Hippocampal formation (tissue), 2 donors: ENCODE results near the gene DLEC1.

Source experiments
- DNase-seq, 2 donors: peaks; one replicate each; lab custom pipeline; 2025; lab: John Stamatoyannopoulos, UW

Gene DLEC1

DNA sequence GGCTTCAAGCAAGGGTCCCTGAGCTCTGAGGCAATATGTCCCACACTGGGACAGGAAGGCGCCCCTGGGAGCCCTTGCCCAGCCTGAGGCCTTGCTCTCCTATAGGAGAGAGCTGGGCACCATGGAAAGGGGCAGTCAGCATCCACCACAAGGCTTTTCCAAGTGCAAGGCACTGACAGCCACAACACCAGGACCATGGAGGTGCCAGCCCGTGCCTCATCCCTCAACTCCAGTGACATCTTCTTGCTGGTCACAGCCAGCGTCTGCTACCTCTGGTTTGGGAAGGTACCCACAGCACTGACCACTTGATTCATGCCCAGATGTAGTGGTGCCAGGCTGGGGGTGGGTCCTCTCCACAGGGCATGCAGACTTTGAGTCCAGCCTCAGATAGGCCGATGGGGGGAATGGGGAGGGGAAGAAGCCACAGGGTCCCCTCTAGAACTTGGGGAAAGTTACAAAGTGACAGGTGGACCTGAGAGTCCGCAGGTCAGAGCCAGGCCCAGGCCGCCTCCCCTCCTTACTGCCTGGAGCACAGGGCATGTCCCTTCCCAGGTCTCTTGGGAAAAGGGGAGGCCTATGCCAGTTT, 36.6 kb upstream of the DLEC1 start:
- DNase-seq: no peak

DNA sequence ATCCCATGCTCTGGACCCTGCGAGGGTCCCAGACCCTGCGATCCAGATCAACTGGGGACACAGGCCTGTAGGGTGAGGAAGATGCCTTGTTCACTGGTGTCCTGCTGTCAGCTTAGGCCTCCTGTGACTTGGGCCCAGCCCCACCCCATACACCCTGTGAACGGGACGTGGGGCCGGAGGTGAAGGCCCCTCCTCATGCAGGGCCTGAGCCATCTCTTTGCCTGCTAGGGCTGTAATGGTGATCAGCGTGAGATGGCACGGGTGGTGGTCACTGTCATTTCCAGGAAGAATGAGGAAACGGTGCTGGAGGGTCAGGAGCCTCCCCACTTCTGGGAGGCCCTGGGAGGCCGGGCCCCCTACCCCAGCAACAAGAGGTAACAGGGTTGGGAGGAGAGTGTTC, 36.1 kb upstream of the DLEC1 start:
- no peak for DNase-seq

DNA sequence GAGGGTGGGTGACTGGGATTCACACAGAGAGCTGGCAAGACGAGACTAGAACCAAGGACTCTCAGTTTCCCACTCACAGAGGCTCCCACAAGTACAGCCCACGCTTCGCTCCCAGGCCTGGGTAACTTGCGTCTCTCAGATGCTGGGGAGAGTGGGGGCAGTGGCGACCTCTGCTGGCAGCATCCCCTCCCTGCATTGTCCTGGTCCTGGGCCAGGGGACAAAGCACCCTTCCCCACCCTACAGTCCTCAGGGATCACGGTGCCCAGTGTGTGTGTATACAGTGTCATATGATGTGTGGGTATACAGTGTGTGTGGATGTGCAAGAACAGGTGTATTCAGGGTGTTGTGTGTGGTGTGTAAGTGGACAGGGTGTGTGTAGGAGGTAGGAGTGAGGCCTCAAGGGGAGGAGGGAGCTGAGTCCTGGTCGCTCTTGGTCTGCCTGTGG, 35.6 kb upstream of the DLEC1 start:
- DNase-seq: peak; percentile 56 to 67

DNA sequence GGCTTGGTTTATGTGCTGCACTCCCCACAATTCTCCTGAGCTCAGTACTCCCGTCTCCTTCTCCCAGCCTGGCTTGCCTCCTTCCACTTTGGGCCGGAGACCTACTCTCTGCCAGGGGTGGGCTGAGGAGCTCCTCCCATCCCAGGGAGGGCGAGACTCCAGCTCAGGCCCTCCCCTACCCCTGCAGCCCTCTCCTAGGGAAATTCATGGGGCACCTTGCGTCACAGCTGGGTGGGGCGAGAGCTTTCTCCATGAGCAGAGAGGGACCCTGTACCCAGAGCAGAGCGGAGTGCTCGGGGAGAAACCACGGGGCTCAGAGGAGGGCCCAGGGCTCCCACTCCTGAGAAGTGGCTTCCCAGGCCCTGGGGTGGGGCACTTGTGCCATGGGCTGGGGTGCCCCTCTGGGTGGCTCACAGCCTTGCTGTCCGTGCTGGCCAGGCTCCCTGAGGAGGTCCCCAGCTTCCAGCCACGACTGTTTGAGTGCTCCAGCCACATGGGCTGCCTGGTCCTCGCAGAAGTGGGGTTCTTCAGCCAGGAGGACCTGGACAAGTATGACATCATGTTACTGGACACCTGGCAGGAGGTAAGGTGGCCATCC, 35.1 kb upstream of the DLEC1 start:
- no peak for DNase-seq

DNA sequence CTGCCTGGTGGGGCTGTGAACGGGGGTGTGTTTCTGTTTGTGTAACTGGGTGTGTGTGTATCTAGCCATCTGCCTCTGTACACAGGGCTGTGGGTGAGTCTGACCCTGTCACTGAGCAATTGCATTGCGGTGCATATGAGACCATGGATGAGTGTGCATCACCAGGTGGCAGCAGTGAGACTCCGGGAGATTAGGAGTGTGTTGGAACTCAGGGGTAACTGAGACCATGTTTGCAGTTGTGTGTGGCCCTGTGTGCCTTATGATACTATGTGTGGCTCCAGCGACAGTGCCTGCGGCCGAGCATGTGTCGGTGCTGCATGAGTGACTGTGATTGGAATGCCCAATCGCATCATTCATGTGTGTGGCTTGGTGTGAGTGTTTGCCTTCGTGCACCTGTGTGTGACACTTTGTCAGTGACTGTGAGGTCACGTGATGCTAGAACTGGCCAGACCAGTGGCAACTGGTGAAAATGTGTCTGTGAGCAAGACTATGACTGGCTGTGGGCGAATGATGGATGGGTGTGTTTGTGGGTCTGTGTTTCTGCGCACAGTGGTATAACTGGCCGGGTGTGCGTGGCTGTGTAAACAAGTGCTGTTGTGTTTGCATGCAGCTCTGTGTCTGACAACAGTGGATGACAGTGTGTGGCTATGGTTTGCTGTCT, 34.5 kb upstream of the DLEC1 start:
- peak; percentile 75 to 76 for DNase-seq

DNA sequence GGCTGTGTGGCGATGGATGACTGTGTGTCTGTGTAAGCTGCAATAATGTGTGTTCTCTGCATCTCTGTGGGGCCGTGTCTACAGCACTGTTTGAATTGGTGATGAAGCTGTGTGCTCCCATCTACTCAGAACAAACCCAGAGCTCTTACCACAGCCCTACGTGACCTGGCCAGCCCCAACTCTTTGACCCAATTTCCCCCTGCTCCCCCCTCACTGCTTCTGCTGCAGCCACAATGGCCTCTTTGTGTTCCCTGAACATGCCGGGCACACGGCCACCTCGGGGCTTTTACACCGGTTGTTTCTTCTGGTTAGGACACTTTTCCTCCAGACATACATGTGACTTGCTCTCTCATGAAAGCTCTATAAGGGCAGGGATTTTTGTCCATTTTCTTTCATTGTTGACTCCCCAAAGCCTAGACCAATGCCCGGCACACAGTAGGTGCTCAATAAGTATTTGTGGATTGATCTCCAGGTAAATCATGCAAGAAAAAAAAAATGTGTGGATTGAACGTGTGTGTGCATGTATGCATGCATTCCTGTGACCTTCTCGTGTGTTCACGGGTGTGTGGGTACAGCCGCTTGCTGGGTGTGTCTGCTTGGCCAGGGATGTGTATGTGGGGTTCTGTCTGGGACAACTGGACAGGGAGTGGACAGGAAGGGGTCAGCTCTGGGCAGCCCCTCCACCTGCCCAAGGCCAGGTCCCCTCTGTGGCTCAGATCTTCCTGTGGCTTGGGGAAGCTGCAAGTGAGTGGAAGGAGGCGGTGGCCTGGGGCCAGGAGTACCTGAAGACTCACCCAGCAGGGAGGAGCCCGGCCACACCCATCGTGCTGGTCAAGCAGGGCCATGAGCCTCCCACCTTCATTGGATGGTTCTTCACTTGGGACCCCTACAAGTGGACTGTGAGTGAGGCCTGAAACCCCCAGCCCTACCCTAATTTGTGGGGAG, 33.7 kb upstream of the DLEC1 start:
- peak; percentile 88 to 97 for DNase-seq

DNA sequence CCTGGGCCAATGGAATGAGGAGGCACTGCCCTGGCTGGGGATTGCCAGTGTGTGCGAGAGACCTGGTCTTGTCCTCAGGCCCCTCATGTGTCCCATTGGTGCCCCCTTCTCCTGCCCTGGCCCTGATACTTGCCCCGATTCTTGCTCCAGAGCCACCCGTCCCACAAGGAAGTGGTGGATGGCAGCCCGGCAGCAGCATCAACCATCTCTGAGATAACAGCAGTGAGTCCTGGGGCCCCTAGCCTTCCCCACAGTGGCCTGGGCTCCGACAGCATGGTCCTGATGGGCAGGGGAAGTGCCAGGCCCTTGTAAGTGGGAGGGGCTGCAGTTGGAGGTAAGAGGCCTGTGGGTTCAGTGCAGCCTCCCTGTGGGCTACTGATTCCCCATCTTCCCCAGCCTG, 33.0 kb upstream of the DLEC1 start:
- DNase-seq: no peak

DNA sequence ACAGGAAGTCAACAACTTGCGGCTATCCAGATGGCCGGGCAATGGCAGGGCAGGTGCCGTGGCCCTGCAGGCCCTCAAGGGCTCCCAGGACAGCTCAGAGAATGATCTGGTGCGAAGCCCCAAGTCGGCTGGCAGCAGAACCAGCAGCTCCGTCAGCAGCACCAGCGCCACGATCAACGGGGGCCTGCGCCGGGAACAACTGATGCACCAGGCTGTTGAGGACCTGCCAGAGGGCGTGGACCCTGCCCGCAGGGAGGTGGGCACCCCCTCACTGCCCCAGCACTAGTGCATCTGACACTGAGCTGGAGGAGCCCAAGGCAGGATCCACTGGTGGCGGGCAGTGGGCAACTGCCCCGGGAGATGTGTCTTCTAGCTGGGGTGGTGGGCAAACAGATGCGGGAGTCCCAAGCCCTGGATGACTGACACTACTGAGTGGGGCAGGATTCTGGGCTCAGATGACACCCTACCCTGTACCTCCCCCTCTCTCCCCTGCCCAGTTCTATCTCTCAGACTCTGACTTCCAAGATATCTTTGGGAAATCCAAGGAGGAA, 32.5 kb upstream of the DLEC1 start:
- no peak for DNase-seq

DNA sequence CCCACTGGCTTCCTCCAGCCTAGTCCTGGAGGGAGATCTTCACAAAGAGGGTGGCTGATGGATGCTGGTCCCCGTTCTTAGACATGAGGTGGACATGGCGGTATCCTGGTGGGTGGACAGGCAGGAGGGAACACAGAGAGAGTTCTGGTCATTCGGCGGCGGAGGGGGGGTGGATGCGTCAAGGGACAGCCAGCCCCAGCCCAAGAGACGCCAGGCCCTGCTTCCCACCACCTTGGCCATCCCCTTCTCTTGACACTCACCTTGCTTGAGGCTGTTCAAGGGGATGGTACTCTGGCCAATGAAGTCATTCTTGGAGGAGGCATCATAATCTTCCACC, 31.3 kb upstream of the DLEC1 start:
- no peak for DNase-seq

DNA sequence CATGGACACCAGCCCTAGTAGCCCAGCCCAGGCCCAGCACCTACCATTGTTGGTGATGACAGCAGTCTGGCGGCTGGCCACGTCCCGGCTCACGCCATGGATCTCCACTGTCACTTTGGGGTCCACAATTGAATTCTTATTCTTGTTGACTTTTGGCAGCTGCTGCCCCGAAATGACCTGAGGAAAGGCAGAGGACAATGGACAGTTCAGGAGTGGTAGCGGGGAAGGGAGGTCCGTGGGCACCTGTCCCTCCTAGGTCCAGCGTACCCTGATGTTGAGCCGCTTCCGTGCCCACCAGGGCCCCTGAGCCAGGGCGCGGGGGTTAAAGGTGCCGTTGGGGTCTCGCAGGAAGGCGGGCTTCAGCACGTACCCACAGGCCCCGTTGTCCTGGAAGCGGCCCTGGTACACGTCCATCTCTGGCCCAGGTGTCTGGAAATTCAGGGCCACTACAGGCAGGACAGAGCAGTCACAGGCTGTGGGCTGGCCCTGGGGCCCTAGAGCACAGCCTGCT, 30.8 kb upstream of the DLEC1 start:
- no peak for DNase-seq

DNA sequence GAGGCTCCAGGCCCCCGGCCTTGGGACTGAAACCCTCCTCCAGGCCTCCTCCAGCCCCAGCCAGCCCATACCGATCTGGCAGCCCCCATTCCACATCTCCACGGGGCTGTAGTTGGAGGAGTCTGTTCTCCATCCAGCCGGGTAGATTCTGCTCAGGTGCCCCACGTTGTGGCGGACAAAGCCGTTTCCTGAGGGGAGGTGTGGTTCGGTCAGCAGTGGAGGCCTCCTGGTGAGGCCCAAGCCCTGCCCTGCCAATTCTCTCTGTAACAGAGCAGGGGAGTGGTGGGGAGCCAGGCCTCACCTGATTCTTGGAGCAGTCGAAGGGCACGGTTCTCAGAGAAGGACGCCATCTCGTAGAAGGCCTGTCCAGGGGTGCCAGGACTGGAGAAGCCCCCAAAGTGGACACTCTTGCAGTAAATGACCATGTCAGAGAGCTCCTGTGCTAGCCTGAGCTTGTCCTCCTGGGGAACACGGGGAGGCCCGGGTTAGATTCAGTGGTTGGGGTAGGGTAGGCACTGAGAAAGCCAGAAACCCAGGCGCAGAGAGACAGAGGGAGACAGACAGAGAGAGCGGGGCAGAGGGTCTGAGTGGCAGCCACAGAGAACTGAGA, 29.9 kb upstream of the DLEC1 start:
- DNase-seq: no peak

DNA sequence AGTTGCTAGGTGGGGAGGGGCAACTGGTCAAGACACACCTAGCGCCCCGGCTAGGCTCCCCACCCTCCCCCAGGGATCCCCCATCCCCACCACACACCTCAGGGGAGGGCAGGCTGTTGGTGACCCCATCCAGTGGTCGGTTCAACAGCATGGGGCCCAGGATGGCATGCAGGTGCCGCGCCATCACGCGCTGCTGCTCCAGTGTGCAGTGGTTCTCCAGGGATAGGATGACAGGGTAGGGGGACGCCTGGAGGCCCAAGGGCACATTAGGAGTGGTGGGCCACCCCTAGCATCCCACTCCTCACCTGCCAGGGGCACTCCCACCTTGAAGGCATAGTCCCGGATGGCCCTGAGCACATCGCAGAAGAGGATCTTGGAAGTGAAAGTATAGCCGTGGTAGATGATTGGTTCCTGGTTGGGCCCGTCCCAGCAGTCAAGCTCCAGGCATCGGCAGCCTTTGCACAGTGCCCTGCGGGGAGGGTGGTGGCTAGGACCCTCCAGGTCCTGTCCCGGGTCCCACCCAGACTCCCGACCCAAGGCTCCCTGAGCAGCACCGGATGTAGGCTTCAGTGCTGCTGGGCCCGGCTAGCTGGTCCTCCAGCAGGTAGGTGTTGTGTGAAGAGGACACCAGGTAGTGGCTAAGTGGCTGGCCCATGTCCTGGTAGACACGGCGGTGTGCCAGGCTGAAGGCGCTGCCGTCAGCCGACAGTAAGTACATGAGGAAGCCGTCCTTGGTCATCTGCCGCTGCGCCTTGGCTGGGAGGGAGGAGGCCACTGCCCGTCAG, 29.0 kb upstream of the DLEC1 start:
- no peak for DNase-seq

DNA sequence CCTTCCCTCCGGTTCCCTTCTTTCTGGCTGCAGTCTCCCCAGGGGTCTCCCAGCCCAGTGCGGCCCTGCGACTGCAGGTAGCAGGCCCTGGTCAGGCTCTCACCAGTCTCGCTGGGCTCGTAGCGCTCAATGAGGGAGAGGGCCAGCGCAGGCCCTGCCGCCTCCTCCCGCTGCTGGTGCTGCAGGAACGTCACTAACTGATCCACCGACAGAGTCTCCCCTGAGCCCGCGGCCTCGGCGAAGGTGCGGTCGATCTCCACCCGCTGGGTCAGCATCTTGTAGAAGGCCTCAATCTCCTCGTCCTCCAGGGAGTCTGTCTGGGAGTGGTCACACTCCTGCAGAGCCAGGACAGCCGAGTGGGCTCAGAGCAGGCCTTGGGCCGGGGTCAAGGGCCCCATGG, 27.9 kb upstream of the DLEC1 start:
- DNase-seq: no peak

DNA sequence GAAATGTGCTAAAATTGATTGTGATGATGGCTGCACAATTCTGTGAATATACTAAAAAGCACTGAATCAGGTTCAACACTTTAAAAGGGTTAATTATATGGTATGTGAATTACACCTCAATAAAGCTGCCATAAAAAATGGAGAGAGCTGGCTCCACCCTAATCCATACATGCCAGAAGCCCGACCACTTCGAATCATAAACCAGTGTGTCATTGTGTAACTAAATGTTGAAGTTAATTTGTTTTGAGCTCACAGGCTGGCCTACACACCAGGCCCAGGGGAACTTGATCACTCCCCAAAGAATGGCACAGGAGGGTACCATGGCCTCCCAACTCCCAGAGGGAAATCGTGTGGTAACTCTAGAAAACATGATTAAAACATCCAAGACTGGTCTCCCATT, 23.5 kb upstream of the DLEC1 start:
- DNase-seq: no peak

DNA sequence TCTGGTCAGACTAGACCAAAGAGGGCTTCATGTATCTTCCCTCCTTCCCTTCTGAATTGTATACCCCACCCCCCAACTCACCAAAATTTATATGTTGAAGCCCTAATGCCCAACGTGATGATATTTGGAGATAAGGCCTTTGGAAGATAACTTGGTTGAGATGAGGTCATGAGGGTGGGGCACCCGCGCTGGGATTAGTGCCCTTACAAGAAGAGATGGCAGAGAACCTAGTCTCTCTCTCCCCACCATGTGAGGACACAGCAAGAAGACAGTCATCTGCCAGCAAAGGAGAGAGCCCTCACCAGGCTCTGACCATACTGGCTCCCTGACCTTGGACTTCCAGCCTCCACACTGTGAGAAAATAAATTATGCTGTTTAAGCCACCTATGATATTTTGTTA, 23.0 kb upstream of the DLEC1 start:
- no peak for DNase-seq

DNA sequence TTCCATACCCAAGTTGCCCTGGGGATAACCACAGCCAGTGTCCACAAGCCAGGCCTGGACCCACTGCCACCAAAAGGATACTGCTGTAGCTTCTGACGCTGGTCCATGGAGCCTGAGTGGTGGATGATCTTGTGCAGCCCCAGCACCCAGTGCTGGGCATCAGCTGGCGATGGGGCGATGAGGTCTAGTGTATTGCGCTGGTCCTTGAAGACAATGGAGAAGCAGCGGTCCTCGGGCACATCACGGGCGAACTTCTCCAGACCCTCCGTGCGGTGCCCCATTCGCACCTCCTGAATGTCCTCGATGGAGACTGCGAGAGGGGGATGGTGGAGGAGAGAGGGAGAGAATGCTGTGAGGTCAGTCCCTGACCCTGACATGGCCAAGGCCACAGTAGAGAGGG, 22.6 kb upstream of the DLEC1 start:
- DNase-seq: no peak

DNA sequence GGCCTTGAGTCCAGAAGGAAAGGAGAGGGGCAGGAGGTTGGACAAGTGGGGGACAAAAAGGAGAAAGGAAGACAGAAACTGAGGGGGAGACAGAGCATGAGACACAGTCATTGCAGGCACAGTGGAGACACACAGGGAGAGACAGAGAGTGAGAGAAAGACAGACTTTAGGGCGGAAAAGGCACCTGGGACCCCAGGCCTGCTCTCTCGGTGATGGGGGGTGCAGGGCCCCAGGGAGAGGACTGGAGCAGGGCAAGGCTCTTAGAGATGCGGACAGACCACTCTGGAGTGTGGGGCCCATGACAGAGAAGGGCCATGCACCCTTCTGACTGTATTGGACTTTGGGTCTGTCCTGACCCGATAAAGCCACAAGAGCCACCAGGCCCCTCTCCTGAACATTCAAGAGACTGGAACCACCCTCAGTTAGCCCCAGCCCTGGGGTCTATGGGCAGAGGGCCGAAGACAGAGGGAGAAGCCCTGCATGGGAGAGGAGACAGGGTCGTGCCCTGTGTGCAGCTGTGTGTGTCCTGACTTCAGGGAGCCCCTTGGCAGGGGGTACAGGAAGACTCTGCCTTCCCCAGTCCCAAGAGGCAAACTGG, 22.1 kb upstream of the DLEC1 start:
- DNase-seq: no peak

DNA sequence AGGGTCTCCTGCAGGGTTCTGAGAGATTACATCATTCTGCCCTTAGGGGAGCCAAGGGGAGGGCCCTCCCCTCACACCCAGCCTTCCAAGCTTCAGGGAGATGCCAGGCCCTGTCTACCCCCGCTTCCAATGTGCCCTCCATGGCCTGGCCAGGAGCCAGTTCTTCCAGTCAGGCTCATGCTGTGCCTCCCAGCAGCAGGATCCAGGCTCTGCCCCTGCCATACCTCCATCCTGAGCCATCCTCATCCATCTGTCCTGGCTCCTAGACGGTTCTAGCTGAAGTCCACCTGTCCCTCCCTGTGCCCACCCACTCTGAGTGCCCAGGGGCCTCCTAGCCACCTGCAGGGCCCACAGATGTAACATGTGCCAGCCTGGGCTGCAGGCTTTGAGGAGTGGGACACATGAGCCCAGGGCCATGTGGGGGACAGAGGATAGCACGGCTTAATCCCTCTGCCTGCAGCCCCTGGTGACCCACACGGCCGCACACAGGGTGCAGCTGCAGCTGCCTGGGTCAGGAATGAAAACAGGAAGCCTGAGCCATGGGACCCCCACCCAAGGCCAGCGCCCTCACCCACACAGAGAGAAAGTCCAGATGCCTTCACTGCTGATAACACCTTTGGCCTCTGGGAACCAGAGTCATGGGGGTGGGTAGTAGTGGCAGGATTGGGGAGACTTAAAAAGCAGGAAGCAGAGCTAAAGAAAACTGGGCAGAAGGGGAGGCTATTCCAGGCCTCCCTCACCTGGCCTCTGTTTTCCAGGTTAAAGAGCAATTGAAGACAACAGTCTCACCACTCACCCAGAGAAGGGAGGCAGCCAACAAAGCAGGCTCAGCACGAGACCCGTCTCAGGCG, 21.3 kb upstream of the DLEC1 start:
- no peak for DNase-seq
